NAMALWA (cell line): ENCODE data around the gene CDC25B.
A peak's percentile ranks its signal among the peaks of the same experiment; 100 is the strongest.
"Not testable (repeated sequence)": the region's sequence is repeated elsewhere in the genome, so short reads cannot be mapped to it uniquely, and the experiment has no call there.

Experiments
- DNase-seq: peaks from one replicate; pipeline ENCODE4 v3.0.0-alpha.2; 2015; ENCODE audit warnings: low spot score

CDC25B gene

DNA sequence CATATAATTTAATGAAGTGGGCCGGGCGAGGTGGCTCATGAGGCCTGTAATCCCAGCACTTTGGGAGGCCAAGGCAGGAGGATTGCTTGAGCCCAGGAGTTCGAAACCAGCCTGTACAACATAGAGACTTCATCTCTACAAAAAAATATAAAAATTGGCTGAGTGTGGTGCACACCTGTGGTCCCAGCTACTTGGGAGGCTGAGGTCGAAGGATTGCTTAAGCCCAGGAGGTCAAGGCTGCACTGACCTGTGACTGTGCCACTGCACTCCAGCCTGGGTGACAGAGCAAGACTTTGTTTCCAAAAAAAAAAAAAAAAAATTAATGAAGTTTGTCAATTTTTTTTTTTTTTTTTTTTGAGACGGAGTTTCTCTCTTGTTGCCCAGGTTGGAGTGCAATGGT is 33.8 kb downstream of the CDC25B start:
- DNase-seq, result not testable (repeated sequence)

DNA sequence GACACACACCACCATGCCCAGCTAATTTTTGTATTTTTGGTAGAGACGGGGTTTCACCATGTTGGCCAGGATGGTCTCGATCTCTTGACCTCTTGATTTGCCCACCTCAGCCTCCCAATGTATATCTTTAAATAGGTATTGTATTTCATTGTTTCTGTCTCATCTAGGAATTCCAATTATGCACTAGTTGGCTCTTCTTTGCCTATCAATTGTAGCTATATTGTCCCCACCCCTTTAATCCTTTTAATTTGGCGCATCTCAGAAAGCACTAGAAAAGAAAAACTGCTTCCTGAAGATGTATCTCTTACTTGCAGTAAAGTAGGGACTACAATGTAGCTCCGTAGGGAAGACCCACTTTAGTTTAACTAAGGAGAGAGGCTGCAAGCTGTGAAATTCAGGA is 40.0 kb downstream of the CDC25B start:
- DNase-seq, result no peak

DNA sequence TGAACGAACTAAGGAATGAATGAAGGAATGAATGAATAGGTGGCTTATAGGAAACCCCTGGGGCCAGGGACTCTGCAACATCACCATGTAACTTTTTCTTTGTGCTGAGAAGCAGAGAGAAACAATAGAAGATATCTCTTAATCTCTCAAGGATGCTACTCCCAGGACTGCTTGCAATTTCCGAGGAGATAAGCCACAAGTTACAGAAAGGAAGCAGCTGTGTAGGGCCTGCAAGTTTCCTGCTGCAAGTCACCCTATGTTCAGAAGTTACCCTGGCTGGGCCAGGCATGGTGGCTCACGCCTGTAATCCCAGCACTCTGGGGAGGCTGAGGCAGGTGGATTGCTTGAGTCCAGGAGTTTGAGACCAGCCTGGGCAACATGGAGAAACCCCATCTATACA is 43.2 kb downstream of the CDC25B start:
- no peak for DNase-seq

DNA sequence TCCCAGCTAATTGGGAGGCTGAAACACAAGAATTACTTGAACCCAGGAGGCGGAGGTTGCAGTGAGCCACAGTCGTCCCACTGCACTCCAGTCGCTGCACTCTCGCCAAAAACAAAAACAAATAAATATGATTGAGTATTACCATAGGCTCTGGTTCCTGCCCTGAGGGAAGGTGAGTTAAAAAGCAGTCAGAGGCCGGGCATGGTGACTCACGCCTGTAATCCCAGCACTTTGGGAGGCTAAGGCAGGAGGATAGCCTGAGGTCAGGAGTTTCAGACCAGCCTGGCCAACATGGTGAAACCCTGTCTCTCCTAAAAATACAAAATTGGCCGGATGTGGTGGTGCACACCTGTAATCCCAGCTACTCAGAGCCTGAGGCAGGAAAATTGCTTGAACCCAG is 44.1 kb downstream of the CDC25B start:
- DNase-seq, result not testable (repeated sequence)

DNA sequence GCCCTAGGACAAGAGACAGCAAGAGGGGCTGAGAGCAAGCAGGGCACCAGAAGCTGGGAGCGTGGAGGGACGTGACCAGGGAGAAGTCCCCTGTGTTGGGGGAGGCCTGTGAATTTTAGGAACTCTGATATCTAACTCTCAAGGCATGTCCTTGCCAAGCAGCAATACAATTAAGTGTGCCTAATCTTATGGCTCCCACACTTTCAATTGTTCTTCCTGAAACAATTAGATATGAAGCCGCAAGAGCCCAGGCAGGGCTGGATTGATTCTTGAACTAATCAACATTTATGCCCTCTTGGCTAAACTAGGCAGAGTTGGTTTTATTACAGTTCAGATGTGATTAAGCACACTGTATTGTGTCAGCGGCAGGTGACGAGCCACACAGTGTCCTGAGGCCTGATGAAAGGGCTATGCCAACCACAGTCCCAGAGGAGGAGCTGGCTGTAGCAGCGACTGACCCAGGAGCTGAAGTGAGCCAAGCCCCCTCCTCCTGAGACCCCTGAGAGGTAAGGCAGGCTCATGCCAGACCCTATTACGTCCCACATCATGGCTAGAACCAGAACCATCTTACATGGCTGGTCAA is 46.3 kb downstream of the CDC25B start:
- no peak for DNase-seq

DNA sequence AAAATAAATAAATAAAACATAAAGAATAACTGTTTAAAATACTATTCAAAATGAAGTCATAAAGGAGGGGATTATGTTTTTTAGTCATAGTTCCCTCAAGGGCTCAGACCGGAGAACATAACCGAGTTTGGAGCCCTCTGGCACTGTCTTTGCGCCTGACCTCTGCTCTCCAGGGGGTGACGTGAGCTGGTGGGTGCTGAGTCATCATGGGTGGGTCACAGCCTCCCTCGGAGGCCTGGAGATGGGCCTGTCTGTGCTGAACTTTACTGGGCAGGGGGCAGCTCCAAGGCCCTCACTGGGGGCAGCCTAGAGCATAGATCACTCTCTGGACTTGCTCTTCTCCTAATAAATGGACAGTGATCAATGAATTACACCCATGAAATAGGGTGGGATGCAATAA is 47.4 kb downstream of the CDC25B start:
- DNase-seq, result no peak

DNA sequence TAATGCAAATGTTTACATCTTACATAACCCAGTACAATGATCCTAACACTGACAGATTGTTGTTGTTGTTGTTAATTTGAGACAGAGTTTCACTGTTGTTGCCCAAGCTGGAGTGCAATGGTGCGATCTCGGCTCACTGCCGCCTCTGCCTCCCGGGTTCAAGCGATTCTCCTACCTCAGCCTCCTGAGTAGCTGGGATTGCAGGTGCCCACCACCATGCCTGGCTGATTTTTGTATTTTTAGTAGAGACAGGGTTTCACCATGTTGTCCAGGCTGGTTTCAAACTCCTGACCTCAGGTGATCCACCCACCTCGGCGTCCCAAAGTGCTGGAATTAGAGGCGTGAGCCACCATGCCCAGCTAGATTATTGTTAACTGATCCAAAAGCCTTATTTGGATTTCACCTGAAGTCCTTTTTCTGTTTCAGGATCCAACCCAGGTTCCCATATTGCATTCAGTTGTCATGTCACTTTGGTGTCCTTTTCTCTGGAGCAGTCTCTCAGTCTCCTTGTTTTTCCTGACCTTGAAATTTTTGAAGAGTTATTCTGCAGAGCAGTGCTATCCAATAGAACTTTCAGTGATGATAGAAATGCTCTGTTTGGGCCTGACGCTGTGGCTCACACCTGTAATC is 48.0 kb downstream of the CDC25B start:
- DNase-seq, result not testable (repeated sequence)

DNA sequence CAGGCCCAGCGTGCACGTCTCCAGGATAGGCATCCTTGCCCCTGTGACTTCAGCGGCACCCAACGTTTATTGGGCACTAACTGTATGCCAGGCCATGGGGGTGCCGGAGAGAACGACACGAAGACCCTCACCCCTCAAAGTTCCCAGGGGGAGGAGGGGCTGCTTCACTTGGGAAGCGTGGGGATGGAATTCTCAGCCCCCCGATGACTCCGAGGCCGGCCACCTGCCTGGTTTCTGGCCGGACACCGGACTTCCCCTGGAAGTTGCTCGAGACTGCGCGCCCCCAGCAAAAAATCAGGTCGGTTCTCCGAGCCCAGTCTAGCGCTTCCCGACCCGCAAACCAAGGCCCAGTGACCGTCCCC is 50.2 kb downstream of the CDC25B start:
- DNase-seq, result no peak

DNA sequence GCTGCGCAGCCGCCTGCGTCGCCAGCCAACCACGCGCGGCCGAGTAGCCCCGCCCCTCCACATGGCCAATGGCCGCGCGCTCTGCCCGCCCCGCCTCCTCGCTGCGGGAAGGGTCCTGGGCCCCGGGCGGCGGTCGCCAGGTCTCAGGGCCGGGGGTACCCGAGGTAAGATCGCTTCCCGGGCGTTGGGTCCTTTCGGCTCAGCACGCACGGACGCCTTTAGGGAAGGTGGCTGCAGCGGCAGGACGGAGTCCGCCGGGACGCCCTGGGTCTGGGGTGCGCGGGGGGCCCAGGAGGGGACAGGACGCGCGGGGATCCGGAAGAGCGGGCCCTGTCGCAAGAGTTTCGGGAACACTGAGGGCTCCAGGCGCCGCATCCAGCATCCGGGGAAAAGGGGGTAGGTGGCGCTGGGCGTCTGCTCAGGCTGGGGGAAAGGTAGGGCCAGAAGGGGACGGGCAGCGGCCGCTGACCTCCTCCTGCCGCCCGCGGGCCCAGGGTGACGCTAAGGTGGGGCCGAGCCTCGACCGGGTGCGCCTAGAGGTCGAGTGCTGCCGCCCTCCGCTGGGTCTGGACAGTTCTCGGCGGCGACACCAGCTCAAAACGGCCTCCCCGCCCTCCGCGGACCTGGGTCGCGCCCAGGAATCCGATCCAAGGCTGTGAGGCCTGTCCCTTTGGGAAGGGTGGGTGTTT is 50.8 kb downstream of the CDC25B start, which contains the start of gene MAVS:
Gene MAVS (plus strand): TSS at position 95 of the 689 bp plus-strand sequence. CDS start 7,791 bp downstream, outside the sequence.
- peak; percentile 88 for DNase-seq

DNA sequence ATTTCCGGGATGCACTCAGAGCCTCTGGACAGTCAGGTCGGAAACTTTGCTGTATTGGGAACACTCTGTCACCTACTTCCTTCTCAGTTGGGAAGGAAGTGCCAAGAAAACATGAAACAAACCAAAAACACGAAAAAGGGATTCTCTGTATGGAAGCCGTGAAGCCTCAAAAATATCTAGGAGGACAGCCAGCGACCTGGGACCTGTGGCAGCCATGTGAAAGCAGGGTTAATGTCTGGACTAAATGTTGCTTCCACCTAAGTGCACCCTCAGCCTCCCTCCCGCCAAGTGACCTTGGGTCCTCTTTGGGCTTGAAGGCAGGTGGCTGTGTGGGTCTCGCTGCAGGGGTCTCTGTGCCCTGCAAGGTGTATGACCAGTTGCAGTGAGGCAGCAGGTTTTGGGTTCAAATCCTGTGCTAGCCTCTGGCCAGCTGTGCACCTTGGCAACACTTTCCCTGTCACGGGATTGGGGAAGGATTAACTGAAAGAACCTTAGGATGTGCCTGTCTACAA is 51.4 kb downstream of the CDC25B start:
- DNase-seq, result peak; percentile 25

DNA sequence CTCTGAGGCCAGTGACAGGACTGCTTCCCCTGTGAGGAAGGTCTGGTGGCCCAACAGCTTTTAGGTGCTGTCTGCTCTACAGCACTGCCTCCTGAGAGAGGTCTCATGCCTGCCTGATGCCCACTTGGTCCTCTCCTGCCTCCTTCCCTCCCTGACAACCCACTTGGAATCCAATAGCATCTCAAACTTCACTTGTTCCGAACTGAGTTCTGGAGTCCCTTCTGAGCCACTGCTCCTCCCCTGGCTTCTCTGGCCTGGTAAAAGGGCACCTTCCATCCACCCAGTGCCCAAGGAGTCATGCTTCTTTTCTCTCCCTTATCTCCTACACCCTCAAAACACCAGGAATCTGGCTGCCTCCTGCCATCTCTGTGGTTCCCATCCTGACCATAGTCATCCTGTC is 52.5 kb downstream of the CDC25B start:
- DNase-seq, result no peak

DNA sequence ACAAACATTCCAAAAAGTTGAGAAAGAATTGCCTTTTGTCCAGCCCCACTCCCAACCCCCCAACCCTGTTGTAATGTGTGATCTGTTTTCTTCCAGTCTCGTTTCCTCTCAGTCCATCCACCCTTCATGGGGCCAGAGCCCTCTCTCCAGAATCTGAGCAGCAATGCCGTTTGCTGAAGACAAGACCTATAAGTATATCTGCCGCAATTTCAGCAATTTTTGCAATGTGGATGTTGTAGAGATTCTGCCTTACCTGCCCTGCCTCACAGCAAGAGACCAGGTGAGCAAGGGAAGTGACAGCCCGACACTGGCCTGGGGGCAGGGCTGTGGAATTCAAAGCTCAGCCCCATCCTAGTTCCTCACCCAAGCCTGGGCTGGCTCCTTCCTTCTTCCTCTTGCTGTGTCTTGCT is 58.4 kb downstream of the CDC25B start:
- DNase-seq, result no peak
